NCI-H748 (cell line): ENCODE data around the gene AFAP1L2.

Source experiments
- DNase-seq: peaks from one replicate; lab custom pipeline; 2025; ENCODE audit not compliant: unreplicated experiment; lab: John Stamatoyannopoulos, UW

Gene AFAP1L2

DNA sequence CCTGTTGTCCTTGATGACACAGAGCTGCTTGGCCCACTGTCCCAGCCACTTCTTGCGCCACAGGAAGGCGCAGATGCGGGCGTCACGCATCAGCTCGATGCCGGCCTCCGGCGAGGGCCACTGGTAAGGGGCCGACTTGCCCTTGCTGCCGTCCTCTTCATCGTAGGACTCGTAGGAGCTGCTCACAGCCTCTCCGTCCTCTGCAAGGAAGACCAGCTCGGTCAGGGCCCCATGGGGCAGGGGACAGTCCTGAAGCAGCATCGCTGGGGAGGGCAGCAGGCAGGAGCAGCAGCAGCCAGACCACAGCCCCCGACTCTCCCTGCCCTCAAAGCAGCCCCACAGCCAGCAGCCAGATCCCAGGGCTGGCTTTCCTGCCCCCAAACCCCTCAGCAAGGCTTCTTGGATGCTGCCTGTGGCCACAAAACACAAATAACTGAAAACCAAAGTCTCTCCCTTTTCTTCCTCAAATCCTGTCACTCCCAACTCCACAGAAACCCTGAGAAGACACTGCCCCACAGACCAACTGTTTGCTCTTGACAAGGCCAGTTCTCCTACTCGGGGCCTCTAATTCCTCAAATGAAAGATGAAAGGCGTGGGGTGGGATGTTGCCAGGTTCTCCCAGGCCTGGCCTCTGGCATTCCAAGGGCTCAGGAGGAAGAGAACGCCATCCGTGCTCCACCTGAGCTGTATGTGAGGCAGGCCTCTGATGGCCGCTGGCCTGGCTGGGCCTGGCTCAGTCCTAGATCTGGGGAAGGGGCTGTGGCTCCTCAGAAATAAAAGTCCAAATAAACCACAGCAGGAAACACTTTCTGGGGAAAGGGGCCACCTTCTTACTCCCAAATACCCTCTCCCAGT lies 88.5 kb downstream of the AFAP1L2 start:
- DNase-seq: no peak

- no peak for DNase-seq
These were observed 90.4 kb downstream of the AFAP1L2 start for GRCh38 chr10:114313866-114314265.

DNA sequence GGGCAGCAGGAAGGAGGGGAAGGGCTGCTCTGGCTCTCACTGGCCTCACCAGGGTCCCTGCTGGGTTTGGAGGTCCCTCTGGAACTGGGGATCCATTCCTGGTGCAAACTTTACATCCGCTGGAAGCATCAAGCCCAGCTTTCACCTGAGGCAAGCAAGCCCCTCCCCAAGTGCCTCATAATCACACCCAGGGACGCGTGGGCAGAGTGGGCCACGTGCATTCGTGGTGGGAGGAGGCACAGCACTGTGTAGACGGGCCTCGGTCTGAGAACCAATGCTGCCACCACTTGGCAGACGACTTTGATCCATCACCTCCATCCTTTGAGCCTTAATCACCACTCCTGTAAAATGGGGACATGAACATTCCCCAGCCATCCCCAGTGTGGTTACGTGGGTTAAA lies 91.2 kb downstream of the AFAP1L2 start:
- no peak for DNase-seq

DNA sequence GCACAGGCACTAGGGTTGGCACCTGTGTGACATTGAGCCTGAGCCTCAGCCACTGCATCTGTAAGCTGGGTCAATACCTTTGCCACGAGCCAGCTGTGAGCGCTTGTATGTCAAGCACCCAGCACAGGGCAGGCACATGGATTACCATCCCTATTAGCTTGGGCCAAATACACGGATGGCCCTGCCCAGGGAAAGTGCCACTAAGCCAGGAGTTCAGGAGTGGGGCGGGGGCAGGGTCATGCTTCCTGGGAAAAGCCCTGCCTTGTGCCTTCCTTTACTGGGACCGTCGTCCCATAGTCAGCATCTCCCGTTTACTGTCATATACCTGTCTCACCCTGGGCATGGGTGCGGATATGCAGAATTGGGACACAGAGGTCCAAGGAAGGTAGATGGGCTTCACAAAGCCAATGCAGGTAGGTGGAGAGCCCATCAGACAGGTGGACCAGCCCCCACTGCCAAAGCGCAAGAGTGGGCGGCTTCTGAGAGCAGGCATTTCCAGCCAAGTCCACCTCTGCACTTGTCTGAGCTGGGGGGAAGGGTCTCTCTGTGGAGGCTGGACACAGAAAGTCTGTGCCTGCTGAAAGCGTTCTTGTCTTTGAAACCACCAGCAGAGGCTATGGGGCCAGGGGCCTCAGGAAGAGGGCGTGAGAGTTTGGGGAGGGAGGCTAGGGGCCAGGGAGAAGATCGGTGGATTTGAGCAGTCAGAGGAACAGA lies 92.6 kb downstream of the AFAP1L2 start:
- no peak for DNase-seq

DNA sequence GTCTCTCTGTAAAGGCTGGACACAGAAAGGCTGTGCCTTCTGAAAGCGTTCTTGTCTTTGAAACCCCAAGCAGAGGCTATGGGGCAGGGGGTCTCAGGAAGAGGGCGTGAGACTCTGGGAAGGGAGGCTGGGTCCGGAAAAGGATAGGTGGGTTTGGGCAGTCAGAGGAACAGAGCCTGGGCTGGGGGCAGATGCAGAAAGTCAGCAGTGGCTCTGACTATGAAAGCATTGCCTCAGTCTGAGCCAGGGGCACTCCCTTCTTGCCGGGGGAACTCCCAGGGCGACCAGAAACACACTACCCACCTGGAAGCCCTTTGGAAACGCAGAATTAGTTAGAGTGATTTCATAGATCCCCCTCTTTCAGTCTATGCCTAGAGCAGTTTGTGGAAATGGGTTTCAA lies 93.3 kb downstream of the AFAP1L2 start:
- no peak for DNase-seq

- DNase-seq: no peak
These were observed 94.0 kb downstream of the AFAP1L2 start for GRCh38 chr10:114310346-114310745.

DNA sequence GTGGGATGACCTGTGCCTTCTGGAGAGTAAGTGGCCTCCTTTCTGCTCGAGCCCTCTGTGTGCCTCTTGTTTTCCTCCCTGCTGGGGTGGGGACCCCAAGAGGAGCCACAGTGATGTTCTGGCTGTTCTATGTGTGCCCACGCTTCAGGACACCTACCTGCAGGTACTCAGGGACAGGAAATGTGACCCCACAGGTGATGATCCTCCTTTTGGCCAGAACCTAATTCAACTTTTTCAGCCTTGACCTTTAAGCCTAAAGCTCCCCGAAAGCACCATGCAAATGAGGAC lies 95.0 kb downstream of the AFAP1L2 start:
- no peak for DNase-seq

- DNase-seq: peak; percentile 39
These were observed 95.6 kb downstream of the AFAP1L2 start for GRCh38 chr10:114308531-114309363.

- DNase-seq: no peak
These were observed 96.6 kb downstream of the AFAP1L2 start for GRCh38 chr10:114307731-114308130.

GRCh38 chr10:114306116-114306973 lies 98.0 kb downstream of the AFAP1L2 start:
- DNase-seq: no peak

- DNase-seq: no peak
These were observed 98.8 kb downstream of the AFAP1L2 start for GRCh38 chr10:114305521-114305925.

DNA sequence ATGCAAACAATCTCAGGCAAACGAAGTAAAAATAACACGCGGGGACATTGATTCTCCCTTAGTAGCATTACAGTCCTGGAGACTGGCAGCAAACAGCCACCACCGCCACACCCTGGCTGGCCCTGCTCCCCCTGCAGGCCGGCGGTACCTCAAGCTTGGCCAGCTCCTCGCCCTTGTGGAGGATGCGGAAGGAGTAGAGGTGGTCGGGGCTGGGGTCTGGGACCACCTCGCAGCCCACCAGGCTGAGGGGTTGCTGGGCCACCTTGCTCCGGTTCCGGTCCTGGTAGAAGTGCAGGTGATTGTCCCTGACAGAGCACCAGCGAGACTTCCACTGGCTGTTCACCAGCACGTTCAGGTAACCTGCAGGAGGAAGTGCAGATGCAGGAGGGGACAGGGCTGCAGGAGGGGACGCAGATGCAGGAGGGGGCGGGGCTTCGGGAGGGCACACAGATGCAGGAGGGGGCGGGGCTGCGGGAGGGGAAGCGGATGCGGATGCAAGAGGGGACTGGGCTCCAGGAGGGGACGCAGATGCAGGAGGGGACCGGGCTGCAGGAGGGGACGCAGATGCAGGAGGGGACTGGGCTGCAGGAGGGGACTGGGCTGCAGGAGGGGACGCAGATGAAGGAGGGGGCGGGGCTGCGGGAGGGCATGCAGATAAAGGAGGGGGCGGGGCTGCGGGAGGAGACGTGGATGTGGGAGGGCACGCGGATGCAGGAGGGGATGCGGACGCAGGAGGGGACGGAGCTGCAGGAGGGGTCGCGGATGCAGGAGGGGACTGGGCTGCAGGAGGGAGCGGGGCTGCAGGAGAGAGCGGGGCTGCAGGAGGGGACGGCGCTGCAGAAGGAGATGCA lies 99.5 kb downstream of the AFAP1L2 start:
- DNase-seq: peak; percentile 84

- peak; percentile 83 for DNase-seq
These were observed 100.2 kb downstream of the AFAP1L2 start for GRCh38 chr10:114304017-114304570.

- no peak for DNase-seq
These were observed 100.7 kb downstream of the AFAP1L2 start for GRCh38 chr10:114303556-114303955.

GRCh38 chr10:114301951-114302710 lies 102.2 kb downstream of the AFAP1L2 start:
- no peak for DNase-seq

DNA sequence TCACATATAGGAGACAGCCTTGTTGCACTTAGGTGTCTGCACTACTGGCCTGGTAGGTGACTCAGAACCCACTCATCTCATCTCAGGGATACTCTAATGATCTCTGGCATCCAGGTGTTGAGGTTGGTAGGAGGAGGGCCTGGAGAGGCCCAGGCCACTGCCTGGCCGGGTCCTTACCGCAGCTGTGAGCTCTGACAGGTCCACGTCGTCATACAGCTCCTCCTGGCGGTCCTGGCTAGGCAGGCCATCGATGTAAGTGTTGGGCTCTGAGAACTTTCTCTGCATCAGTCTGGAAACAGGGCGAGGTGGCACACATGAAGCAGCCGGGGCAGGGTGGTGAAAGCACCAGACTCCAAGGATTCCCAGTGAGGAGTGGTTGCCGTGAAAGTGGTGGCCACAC lies 103.1 kb downstream of the AFAP1L2 start:
- DNase-seq: no peak

DNA sequence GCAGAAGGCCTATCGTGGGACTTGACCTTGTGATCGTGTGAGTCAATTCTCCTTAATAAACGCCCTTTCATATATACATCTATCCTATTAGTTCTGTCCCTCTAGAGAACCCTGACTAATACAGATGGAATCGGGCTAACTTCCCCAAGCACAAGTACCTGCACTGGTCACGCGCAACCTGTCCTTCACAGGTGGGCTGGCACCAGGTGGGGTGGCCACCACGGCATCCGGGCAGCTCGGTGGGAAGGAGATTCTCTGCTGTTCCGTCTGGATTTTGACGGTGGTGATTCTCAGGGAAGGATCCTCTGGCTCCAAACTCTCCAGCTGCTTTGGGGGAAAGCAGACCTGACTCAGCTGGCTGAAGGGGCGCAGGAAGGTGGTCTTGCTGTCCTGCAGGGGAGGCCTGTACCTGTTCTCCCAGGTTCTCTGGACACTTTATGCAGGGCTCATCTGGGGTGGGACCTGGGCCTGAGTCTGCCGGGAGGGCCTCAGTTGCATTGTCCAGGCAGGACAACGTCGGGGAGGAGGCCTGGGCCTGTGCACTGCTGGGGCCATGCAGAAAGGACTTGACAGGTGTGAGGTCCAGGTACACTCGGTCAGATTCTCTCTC lies 104.2 kb downstream of the AFAP1L2 start:
- DNase-seq: no peak

- no peak for DNase-seq
These were observed 107.1 kb downstream of the AFAP1L2 start for GRCh38 chr10:114297136-114297705.
